H1 (cell line): ENCODE measurements around the gene MEX3D. TPM values are rescaled to one million over a fixed set of nuclear protein-coding genes. Genes with fewer than 3 reads are reported as not detected.

Source experiments
- CHD2 ChIP-seq: IDR thresholded peaks from 2 replicates; pipeline ENCODE4 v1.6.1; 2012; ENCODE audit warnings: low read length, improper control_type of control experiment
- EGR1 ChIP-seq: IDR thresholded peaks from 2 replicates; pipeline ENCODE4 v1.6.1; 2011; ENCODE audit warnings: low read depth, low read length, borderline replicate concordance
- EZH2 ChIP-seq: fragments of 200-600 bp; sonication (generic); IDR thresholded peaks from 2 replicates; pipeline ENCODE4 v1.7.1; 2012; ENCODE audit warnings: low read depth, mild to moderate bottlenecking, moderate library complexity, low read length, inconsistent platforms; ENCODE audit not compliant: severe bottlenecking
- HDAC6 ChIP-seq: IDR thresholded peaks from one replicate; pipeline ENCODE4 v1.7.1; 2012; ENCODE audit warnings: low read depth, mild to moderate bottlenecking, inconsistent platforms, low read length, moderate library complexity
- MAFK ChIP-seq: IDR thresholded peaks from 2 replicates; pipeline ENCODE4 v1.6.1; 2012; ENCODE audit warnings: low read depth, mild to moderate bottlenecking, improper control_type of control experiment, low read length
- POLR2AphosphoS5 ChIP-seq: IDR thresholded peaks from 2 replicates; pipeline ENCODE4 v1.6.1; 2011; ENCODE audit warnings: low read depth, low read length
- RBBP5 ChIP-seq: IDR thresholded peaks from 2 replicates; pipeline ENCODE4 v1.7.1; 2012; ENCODE audit warnings: low read depth, mild to moderate bottlenecking, inconsistent platforms, low read length, moderate library complexity, borderline replicate concordance
- RFX5 ChIP-seq: IDR thresholded peaks from 2 replicates; pipeline ENCODE4 v1.6.1; 2011; ENCODE audit warnings: low read depth, low read length, improper control_type of control experiment, borderline replicate concordance
- TAF1 ChIP-seq: IDR thresholded peaks from 2 replicates; pipeline ENCODE4 v1.6.1; 2011; ENCODE audit warnings: mild to moderate bottlenecking, low read depth, low read length
- polyA plus RNA-seq, 7 experiments: library from polyadenylated mRNA; depleted of rRNA in 3 of 7; stranded (reverse) in 5 of 7; unstranded in 2 of 7; fragments of >200 nt in 5 of 7; fragments of 200-250 nt in 2 of 7; gene quantifications; 1 replicate in 5 of 7; 2 replicates in 1 of 7; 4 replicates in 1 of 7; pipeline versions ENCODE4 v1.2.1 to v1.2.3, GENCODE V29; 2011 to 2013; ENCODE audit warnings: missing spikeins in 2 of 7, mixed read lengths in 2 of 7
- total RNA-seq: library from RNA; stranded (reverse); fragmentation: NEBNext Ultra II Directional; extraction: Animal tissue kit (Norgen Biotek cat#: 25700); gene quantifications from 2 replicates; pipeline ENCODE4 v1.2.1, GENCODE V29; 2021
- TF ChIP-seq, protein P1 (sequence below): fragments of 300-600 bp; sonication (generic); IDR thresholded peaks from 2 replicates; pipeline ENCODE4 v1.7.1; 2012; ENCODE audit warnings: low read length, moderate library complexity, mild to moderate bottlenecking, inconsistent platforms; ENCODE audit not compliant: insufficient replicate concordance
- TF ChIP-seq, protein P2 (sequence below): IDR thresholded peaks from 2 replicates; pipeline ENCODE4 v1.6.1; 2012; ENCODE audit warnings: inconsistent platforms

MEX3D gene
- total and polyA plus RNA-seq, 2 of the 8 experiments (the other 6 are each of a cell fraction or from before 2014, with no cell fraction given), result 20.8 to 78.8 TPM

DNA sequence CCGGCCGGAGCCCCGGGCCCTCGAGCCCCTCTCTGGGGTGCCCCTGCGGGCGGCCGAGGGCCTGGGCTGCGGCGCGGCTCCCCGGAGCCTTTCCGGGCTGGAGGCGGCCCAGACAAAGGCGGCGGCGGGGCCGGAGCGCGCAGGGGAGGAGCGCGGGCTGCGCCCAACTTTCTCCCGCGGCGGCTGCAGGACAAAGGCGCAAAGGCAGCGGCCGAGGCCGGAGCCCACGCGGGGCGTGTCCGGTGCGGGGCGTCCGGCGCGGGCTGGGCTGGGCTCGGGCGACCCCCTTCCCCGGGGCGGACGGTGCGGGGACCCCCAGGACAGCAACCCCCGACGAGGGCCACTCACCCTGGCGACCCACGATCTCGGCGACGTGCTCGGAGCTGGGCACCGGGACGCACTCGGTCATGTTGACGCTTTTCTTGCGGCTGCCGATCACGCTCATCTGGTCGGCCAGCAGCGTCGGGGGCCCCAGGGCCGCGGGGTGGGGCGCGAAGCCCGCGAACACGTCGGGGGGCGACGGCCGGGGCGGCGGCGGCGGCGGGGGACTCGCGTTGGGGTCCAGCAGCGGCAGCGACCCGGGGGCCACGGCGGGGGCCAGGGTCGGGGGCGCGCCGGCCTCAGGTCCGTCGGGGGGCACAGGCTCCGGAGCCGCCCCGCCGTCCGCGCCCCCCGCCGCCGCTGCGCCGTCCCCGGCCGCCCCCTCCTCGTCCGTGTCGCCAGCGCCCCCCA is 843 bp downstream of the MEX3D start (continued):
- TF ChIP-seq, protein P1, sequence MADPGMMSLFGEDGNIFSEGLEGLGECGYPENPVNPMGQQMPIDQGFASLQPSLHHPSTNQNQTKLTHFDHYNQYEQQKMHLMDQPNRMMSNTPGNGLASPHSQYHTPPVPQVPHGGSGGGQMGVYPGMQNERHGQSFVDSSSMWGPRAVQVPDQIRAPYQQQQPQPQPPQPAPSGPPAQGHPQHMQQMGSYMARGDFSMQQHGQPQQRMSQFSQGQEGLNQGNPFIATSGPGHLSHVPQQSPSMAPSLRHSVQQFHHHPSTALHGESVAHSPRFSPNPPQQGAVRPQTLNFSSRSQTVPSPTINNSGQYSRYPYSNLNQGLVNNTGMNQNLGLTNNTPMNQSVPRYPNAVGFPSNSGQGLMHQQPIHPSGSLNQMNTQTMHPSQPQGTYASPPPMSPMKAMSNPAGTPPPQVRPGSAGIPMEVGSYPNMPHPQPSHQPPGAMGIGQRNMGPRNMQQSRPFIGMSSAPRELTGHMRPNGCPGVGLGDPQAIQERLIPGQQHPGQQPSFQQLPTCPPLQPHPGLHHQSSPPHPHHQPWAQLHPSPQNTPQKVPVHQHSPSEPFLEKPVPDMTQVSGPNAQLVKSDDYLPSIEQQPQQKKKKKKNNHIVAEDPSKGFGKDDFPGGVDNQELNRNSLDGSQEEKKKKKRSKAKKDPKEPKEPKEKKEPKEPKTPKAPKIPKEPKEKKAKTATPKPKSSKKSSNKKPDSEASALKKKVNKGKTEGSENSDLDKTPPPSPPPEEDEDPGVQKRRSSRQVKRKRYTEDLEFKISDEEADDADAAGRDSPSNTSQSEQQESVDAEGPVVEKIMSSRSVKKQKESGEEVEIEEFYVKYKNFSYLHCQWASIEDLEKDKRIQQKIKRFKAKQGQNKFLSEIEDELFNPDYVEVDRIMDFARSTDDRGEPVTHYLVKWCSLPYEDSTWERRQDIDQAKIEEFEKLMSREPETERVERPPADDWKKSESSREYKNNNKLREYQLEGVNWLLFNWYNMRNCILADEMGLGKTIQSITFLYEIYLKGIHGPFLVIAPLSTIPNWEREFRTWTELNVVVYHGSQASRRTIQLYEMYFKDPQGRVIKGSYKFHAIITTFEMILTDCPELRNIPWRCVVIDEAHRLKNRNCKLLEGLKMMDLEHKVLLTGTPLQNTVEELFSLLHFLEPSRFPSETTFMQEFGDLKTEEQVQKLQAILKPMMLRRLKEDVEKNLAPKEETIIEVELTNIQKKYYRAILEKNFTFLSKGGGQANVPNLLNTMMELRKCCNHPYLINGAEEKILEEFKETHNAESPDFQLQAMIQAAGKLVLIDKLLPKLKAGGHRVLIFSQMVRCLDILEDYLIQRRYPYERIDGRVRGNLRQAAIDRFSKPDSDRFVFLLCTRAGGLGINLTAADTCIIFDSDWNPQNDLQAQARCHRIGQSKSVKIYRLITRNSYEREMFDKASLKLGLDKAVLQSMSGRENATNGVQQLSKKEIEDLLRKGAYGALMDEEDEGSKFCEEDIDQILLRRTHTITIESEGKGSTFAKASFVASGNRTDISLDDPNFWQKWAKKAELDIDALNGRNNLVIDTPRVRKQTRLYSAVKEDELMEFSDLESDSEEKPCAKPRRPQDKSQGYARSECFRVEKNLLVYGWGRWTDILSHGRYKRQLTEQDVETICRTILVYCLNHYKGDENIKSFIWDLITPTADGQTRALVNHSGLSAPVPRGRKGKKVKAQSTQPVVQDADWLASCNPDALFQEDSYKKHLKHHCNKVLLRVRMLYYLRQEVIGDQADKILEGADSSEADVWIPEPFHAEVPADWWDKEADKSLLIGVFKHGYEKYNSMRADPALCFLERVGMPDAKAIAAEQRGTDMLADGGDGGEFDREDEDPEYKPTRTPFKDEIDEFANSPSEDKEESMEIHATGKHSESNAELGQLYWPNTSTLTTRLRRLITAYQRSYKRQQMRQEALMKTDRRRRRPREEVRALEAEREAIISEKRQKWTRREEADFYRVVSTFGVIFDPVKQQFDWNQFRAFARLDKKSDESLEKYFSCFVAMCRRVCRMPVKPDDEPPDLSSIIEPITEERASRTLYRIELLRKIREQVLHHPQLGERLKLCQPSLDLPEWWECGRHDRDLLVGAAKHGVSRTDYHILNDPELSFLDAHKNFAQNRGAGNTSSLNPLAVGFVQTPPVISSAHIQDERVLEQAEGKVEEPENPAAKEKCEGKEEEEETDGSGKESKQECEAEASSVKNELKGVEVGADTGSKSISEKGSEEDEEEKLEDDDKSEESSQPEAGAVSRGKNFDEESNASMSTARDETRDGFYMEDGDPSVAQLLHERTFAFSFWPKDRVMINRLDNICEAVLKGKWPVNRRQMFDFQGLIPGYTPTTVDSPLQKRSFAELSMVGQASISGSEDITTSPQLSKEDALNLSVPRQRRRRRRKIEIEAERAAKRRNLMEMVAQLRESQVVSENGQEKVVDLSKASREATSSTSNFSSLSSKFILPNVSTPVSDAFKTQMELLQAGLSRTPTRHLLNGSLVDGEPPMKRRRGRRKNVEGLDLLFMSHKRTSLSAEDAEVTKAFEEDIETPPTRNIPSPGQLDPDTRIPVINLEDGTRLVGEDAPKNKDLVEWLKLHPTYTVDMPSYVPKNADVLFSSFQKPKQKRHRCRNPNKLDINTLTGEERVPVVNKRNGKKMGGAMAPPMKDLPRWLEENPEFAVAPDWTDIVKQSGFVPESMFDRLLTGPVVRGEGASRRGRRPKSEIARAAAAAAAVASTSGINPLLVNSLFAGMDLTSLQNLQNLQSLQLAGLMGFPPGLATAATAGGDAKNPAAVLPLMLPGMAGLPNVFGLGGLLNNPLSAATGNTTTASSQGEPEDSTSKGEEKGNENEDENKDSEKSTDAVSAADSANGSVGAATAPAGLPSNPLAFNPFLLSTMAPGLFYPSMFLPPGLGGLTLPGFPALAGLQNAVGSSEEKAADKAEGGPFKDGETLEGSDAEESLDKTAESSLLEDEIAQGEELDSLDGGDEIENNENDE, result no peak
- TF ChIP-seq RFX5 (no peak), EZH2 (no peak), RBBP5 (no peak), TAF1 (peak; percentile 8), POLR2AphosphoS5 (peak; percentile 70; the same call in 1 of the 2 replicates), EGR1 (no peak), HDAC6 (no peak), MAFK (no peak), CHD2 (no peak)
- TF ChIP-seq, protein P2, sequence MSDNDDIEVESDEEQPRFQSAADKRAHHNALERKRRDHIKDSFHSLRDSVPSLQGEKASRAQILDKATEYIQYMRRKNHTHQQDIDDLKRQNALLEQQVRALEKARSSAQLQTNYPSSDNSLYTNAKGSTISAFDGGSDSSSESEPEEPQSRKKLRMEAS, result no peak
